PFSK-1 (cell line): ENCODE results near the gene ARHGAP18. TPM values are rescaled to one million over a fixed set of nuclear protein-coding genes. Genes with fewer than 3 reads are reported as not detected.

Experiments
- FOXP2 ChIP-seq: optimal IDR thresholded peaks from 2 replicates; pipeline ENCODE3; 2011; ENCODE audit warnings: borderline replicate concordance, control low read depth, inconsistent platforms; ENCODE audit not compliant: insufficient read depth; ENCODE audit errors: extremely low read length, extremely low read depth
- POLR2AphosphoS5 ChIP-seq: IDR thresholded peaks from 2 replicates; pipeline ENCODE4 v1.6.1; 2012; ENCODE audit warnings: low read depth, mild to moderate bottlenecking, control low read depth, low read length, moderate library complexity
- SIN3A ChIP-seq: IDR thresholded peaks from 2 replicates; pipeline ENCODE4 v1.6.1; 2012; ENCODE audit warnings: mild to moderate bottlenecking, low read length, moderate library complexity, borderline replicate concordance; ENCODE audit not compliant: insufficient read depth
- TAF1 ChIP-seq: IDR thresholded peaks from 2 replicates; pipeline ENCODE4 v1.6.1; 2012; ENCODE audit warnings: low read length, control low read depth, borderline replicate concordance; ENCODE audit not compliant: insufficient read depth
- polyA plus RNA-seq: library from polyadenylated mRNA; unstranded; fragments of >200 nt; gene quantifications from one replicate; pipeline ENCODE4 v1.2.1, GENCODE V29; 2012; ENCODE audit warnings: low read depth, missing spikeins; ENCODE audit not compliant: insufficient read length
- TF ChIP-seq, protein P1 (sequence below), 2 experiments: IDR thresholded peaks; 2 replicates each; pipeline versions ENCODE4 v1.6.1 to v1.8.0; 2011 to 2012; ENCODE audit warnings: low read depth in 2 of 2, low read length in 2 of 2, control low read depth in 1 of 2, inconsistent platforms in 1 of 2, mild to moderate bottlenecking in 1 of 2, moderate library complexity in 1 of 2; ENCODE audit not compliant: insufficient read depth in 1 of 2

Gene ARHGAP18, protein sequence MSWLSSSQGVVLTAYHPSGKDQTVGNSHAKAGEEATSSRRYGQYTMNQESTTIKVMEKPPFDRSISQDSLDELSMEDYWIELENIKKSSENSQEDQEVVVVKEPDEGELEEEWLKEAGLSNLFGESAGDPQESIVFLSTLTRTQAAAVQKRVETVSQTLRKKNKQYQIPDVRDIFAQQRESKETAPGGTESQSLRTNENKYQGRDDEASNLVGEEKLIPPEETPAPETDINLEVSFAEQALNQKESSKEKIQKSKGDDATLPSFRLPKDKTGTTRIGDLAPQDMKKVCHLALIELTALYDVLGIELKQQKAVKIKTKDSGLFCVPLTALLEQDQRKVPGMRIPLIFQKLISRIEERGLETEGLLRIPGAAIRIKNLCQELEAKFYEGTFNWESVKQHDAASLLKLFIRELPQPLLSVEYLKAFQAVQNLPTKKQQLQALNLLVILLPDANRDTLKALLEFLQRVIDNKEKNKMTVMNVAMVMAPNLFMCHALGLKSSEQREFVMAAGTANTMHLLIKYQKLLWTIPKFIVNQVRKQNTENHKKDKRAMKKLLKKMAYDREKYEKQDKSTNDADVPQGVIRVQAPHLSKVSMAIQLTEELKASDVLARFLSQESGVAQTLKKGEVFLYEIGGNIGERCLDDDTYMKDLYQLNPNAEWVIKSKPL
- polyA plus RNA-seq: 2.9 TPM

DNA sequence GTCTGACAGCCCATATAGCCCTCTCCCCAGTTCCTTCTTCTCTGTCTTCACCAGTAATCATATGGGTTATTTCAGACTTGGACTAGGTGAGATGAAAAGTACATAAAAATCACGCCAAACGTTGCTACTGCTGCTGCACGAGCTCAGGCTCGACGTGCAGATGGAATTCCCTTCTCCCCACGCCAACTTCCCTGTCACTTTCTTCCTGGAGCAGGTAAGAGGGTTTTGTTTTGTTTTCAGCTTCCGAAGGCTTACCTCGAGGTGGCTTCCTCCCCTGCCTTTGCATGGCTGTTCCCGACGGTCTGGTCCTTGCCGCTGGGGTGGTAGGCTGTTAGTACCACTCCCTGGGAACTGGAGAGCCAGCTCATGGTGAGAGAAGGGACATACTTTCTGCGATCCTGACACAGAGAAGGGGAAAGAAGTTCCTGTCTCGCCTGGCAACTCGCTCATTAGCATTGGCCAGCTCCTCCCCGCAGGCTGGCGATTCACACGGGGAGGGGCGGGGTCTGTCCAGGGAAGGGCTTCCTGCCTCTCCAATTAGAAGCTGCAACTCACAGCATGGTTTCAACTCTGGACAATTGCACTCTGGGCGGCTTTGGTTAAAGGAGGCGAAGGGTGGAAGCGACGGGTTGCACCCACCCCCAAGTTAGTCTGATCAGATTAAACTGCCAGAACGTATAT lies at the start of gene ARHGAP18:
Gene ARHGAP18 (minus strand): TSS at position 409 of the 681 bp plus-strand sequence. CDS start 41 bp downstream, at position 368.
- TF ChIP-seq SIN3A: no peak; the same call in 1 of the 2 replicates
- TF ChIP-seq POLR2AphosphoS5: peak; percentile 92
- TF ChIP-seq FOXP2: peak; percentile 41
- peak; percentile 71; the same call in 1 of the 2 replicates for TF ChIP-seq TAF1
- TF ChIP-seq, protein P1, sequence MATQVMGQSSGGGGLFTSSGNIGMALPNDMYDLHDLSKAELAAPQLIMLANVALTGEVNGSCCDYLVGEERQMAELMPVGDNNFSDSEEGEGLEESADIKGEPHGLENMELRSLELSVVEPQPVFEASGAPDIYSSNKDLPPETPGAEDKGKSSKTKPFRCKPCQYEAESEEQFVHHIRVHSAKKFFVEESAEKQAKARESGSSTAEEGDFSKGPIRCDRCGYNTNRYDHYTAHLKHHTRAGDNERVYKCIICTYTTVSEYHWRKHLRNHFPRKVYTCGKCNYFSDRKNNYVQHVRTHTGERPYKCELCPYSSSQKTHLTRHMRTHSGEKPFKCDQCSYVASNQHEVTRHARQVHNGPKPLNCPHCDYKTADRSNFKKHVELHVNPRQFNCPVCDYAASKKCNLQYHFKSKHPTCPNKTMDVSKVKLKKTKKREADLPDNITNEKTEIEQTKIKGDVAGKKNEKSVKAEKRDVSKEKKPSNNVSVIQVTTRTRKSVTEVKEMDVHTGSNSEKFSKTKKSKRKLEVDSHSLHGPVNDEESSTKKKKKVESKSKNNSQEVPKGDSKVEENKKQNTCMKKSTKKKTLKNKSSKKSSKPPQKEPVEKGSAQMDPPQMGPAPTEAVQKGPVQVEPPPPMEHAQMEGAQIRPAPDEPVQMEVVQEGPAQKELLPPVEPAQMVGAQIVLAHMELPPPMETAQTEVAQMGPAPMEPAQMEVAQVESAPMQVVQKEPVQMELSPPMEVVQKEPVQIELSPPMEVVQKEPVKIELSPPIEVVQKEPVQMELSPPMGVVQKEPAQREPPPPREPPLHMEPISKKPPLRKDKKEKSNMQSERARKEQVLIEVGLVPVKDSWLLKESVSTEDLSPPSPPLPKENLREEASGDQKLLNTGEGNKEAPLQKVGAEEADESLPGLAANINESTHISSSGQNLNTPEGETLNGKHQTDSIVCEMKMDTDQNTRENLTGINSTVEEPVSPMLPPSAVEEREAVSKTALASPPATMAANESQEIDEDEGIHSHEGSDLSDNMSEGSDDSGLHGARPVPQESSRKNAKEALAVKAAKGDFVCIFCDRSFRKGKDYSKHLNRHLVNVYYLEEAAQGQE (IDR thresholded peaks at IDR 0.05; ENCODE audit: insufficient read depth in 1 of 2, low read depth in 2 of 2, low read length in 2 of 2): 0 out of 4 replicates have a peak, but pooled peaks of 1 of the 2 experiments have one; percentile 26

DNA sequence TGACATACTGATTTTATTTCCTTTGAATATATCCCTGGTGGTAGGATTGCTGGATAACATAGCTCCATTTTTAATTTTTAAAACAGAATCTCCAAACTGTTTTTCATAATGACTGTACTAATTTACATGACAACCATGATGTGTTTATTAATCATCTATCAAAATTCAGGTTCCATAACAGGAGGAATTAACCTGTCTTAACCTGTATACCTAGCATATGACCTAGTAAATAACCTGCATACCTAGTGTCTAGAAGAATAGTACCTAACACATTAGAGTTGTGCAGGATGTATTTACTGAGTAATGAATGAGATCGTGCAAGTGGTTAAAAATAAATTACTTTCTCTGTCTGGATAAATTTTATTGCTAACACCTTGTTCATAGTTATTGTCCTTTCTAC lies 45.8 kb upstream of the ARHGAP18 start:
- no peak for TF ChIP-seq POLR2AphosphoS5
- TF ChIP-seq, protein P1 (IDR thresholded peaks at IDR 0.05; ENCODE audit: insufficient read depth in 1 of 2, low read depth in 2 of 2, low read length in 2 of 2): no peak
- no peak for TF ChIP-seq FOXP2
- no peak for TF ChIP-seq SIN3A
- no peak for TF ChIP-seq TAF1

DNA sequence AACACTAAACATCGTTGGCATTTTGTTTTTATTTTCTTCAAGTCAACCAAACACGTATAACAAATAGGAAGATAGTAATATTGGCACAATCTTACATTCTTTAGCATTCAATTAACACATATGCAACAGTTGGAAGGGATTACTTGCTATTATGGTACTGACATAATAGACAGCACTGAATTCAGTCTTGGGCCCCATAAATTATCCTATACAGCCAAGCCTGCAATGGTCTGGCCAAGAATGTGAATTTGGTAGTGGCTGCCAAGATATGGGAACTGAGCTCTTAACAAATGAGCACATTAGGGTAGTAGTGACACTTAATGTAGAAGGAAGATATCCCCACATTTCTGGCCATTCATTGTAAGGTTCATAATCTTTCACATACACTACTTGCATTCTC lies 44.8 kb upstream of the ARHGAP18 start:
- TF ChIP-seq, protein P1 (IDR thresholded peaks at IDR 0.05; ENCODE audit: insufficient read depth in 1 of 2, low read depth in 2 of 2, low read length in 2 of 2): no peak
- no peak for TF ChIP-seq POLR2AphosphoS5
- no peak for TF ChIP-seq FOXP2
- no peak for TF ChIP-seq TAF1
- no peak for TF ChIP-seq SIN3A

GRCh38 chr6:129753422-129753821 lies 43.4 kb upstream of the ARHGAP18 start:
- TF ChIP-seq TAF1: no peak
- TF ChIP-seq FOXP2: no peak
- no peak for TF ChIP-seq POLR2AphosphoS5
- TF ChIP-seq, protein P1 (IDR thresholded peaks at IDR 0.05; ENCODE audit: insufficient read depth in 1 of 2, low read depth in 2 of 2, low read length in 2 of 2): no peak
- TF ChIP-seq SIN3A: no peak
